Loucy (cell line): Measurements from ENCODE around the gene MED14.

Experiments used
- EZH2phosphoT487 ChIP-seq: fragments of 200-600 bp; IDR thresholded peaks from 2 replicates; pipeline ENCODE4 v1.6.1; 2018; ENCODE audit warnings: antibody characterized with exemption, mild to moderate bottlenecking, moderate library complexity, borderline replicate concordance
- TF ChIP-seq, protein P1 (sequence below): fragments of 200-600 bp; sonication (generic); conservative IDR thresholded peaks from 2 replicates; pipeline ENCODE4 v1.5.1; 2014; ENCODE audit warnings: mild to moderate bottlenecking, antibody characterized with exemption, low read length

DNA sequence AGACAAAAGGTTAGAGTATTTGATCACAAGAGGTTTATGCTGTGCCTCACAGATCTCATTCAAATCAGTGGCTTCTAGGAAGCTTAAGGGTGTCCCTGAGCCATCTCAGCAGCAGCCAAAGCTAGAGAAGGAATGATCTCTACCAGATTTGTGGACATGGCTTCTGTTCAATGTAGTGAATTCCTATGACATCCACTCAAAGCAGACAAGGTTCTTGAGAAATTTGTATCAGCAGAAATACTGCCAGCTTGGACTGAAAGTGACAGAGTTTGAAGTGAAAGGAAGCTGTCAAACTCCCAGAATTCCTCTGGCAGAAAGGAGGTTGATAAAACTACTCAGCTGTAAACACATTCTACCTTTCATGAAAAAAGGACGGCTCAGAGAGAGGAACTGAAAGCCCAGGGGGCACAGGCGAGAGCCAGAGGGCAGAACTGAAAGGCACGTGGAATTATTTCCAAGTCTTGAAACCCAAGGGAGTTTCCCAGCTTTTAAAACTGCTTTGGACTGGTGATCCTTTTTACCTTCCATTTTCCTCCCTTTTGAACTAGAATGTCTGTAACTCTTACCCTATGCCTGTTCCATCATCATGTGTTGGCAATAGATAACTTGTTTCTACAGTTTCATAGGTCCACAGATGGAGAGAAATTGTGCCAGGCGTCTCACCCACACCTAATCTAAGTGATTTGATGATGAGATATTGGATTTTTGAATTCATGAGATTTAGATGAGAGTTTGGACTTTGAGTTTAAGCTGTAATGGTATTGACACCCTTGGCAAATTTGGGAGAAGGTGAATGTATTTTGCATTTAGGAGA, 14.5 kb upstream of the MED14 start:
- TF ChIP-seq, protein P1, sequence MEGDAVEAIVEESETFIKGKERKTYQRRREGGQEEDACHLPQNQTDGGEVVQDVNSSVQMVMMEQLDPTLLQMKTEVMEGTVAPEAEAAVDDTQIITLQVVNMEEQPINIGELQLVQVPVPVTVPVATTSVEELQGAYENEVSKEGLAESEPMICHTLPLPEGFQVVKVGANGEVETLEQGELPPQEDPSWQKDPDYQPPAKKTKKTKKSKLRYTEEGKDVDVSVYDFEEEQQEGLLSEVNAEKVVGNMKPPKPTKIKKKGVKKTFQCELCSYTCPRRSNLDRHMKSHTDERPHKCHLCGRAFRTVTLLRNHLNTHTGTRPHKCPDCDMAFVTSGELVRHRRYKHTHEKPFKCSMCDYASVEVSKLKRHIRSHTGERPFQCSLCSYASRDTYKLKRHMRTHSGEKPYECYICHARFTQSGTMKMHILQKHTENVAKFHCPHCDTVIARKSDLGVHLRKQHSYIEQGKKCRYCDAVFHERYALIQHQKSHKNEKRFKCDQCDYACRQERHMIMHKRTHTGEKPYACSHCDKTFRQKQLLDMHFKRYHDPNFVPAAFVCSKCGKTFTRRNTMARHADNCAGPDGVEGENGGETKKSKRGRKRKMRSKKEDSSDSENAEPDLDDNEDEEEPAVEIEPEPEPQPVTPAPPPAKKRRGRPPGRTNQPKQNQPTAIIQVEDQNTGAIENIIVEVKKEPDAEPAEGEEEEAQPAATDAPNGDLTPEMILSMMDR = no peak
- no peak for TF ChIP-seq EZH2phosphoT487
